Loucy (cell line): Measurements from ENCODE around the gene ZFAND2B.

Experiments used
- H2AFZ ChIP-seq: fragments of 200-600 bp; sonication (generic); 2 replicates; pipeline ENCODE4 v1.6.0; 2016; ENCODE audit warnings: antibody characterized with exemption, mild to moderate bottlenecking, low read length, moderate library complexity
- H3F3A ChIP-seq: fragments of 200-600 bp; 2 replicates; pipeline ENCODE4 v1.6.0; 2016; ENCODE audit warnings: antibody characterized with exemption, low read depth, mild to moderate bottlenecking
- H3K27me3 ChIP-seq: fragments of 200-600 bp; sonication (generic); 2 replicates; pipeline ENCODE4 v1.6.1; 2014; ENCODE audit warnings: low read length, mild to moderate bottlenecking; ENCODE audit not compliant: insufficient read depth, poor library complexity, severe bottlenecking
- H3K36me3 ChIP-seq: fragments of 200-600 bp; sonication (generic); 2 replicates; pipeline ENCODE4 v1.6.1; 2016; ENCODE audit warnings: low read length; ENCODE audit not compliant: insufficient read depth
- H3K4me1 ChIP-seq: fragments of 200-600 bp; sonication (generic); 2 replicates; pipeline ENCODE4 v1.5.1; 2014; ENCODE audit warnings: low read length, mild to moderate bottlenecking; ENCODE audit not compliant: insufficient read depth, poor library complexity, severe bottlenecking
- H3K4me2 ChIP-seq: fragments of 200-600 bp; sonication (generic); 2 replicates; pipeline ENCODE4 v1.6.0; 2014; ENCODE audit warnings: antibody characterized with exemption, low read length, low read depth, mild to moderate bottlenecking; ENCODE audit not compliant: poor library complexity, severe bottlenecking
- H3K4me3 ChIP-seq: fragments of 200-600 bp; sonication (generic); 2 replicates; pipeline ENCODE4 v1.5.1; 2014; ENCODE audit warnings: low read length, mild to moderate bottlenecking, mixed read lengths; ENCODE audit not compliant: poor library complexity, severe bottlenecking
- H3K79me2 ChIP-seq: fragments of 200-600 bp; sonication (generic); 2 replicates; pipeline ENCODE4 v1.6.1; 2014; ENCODE audit warnings: low read length; ENCODE audit not compliant: insufficient read depth
- H3K9ac ChIP-seq: fragments of 200-600 bp; sonication (generic); 2 replicates; pipeline ENCODE4 v1.6.0; 2014; ENCODE audit warnings: mild to moderate bottlenecking, low read depth, low read length, moderate library complexity; ENCODE audit not compliant: poor library complexity, severe bottlenecking
- H3K9me2 ChIP-seq: fragments of 200-600 bp; sonication (generic); replicated peaks from 2 replicates; pipeline ENCODE4 v1.6.1; 2016; ENCODE audit warnings: low read depth, low read length, mixed read lengths
- H3K9me3 ChIP-seq: fragments of 200-600 bp; sonication (generic); 2 replicates; pipeline ENCODE4 v1.6.1; 2014; ENCODE audit warnings: mild to moderate bottlenecking, antibody characterized with exemption, low read length, low read depth; ENCODE audit not compliant: insufficient read depth
- H4K20me1 ChIP-seq: fragments of 200-600 bp; sonication (generic); 2 replicates; pipeline ENCODE4 v1.6.0; 2014; ENCODE audit warnings: antibody characterized with exemption, low read length, mild to moderate bottlenecking; ENCODE audit not compliant: insufficient read depth, poor library complexity, severe bottlenecking
- CTCF ChIP-seq: fragments of 200-600 bp; sonication (generic); conservative IDR thresholded peaks from 2 replicates; pipeline ENCODE4 v1.5.1; 2014; ENCODE audit warnings: mild to moderate bottlenecking, antibody characterized with exemption, low read length
- EZH2phosphoT487 ChIP-seq: fragments of 200-600 bp; IDR thresholded peaks from 2 replicates; pipeline ENCODE4 v1.6.1; 2018; ENCODE audit warnings: antibody characterized with exemption, mild to moderate bottlenecking, moderate library complexity, borderline replicate concordance

ZFAND2B gene

GRCh38 chr2:219218732-219219701 is 12.4 kb downstream of the ZFAND2B start, which contains the start of gene ABCB6:
Gene ABCB6, minus strand, starts transcription at chr2:219218958. Its CDS starts 285 bp downstream, at chr2:219218673.
- no peaks in the 10 kb centered on the region for H3K79me2 ChIP-seq
- H3K4me3 ChIP-seq, result peak within 1 kb of the TSS; percentile 33
- H3K27me3 ChIP-seq, result no peaks in the 10 kb centered on the region
- H3K9ac ChIP-seq, result no peak within 1 kb of the TSS
- TF ChIP-seq CTCF, result no peak
- no peak for TF ChIP-seq EZH2phosphoT487
- no peak within 1 kb of the TSS for H2AFZ ChIP-seq
- H3K9me3 ChIP-seq, result no peaks in the 10 kb centered on the region
- H4K20me1 ChIP-seq, result no peaks in the 10 kb centered on the region
- no peaks in the 10 kb centered on the region for H3K9me2 ChIP-seq
- peaks cover 35% of the 10 kb centered on the region; the same call in 1 of the 2 replicates for H3K36me3 ChIP-seq
- H3K4me1 ChIP-seq, result peaks cover 10% of the 10 kb centered on the region
- H3K4me2 ChIP-seq, result peak within 1 kb of the TSS; percentile 60
- no peaks in the 10 kb centered on the region for H3F3A ChIP-seq

GRCh38 chr2:219219784-219220532 is 13.4 kb downstream of the ZFAND2B start:
- no peak overlapping the region for H2AFZ ChIP-seq
- H3K36me3 ChIP-seq, result peaks cover 45% of the 10 kb centered on the region; the same call in 1 of the 2 replicates
- no peaks in the 10 kb centered on the region for H3K79me2 ChIP-seq
- no peaks in the 10 kb centered on the region for H3K27me3 ChIP-seq
- no peak overlapping the region for H3K4me3 ChIP-seq
- no peak overlapping the region for H3K4me2 ChIP-seq
- no peaks in the 10 kb centered on the region for H3F3A ChIP-seq
- H3K4me1 ChIP-seq, result peaks cover 10% of the 10 kb centered on the region
- TF ChIP-seq CTCF (no peak), EZH2phosphoT487 (no peak)
- H4K20me1 ChIP-seq, result no peaks in the 10 kb centered on the region
- H3K9ac ChIP-seq, result no peak overlapping the region
- no peaks in the 10 kb centered on the region for H3K9me2 ChIP-seq
- no peaks in the 10 kb centered on the region for H3K9me3 ChIP-seq

GRCh38 chr2:219220652-219221402 is 14.2 kb downstream of the ZFAND2B start:
- Histone ChIP-seq H3K79me2 (no peaks in the 10 kb centered on the region), H2AFZ (no peak overlapping the region), H3K9me2 (no peaks in the 10 kb centered on the region), H3K9ac (no peak overlapping the region), H3K27me3 (no peaks in the 10 kb centered on the region), H3F3A (no peaks in the 10 kb centered on the region), H3K4me1 (peaks cover 10% of the 10 kb centered on the region), H3K36me3 (peaks cover 53% of the 10 kb centered on the region; the same call in 1 of the 2 replicates), H3K4me3 (no peak overlapping the region), H4K20me1 (no peaks in the 10 kb centered on the region), H3K9me3 (no peaks in the 10 kb centered on the region), H3K4me2 (no peak overlapping the region)
- TF ChIP-seq EZH2phosphoT487, result no peak
